Fibroblast of skin of right quadriceps (primary cell): ENCODE data around the gene FBXO34.
"Not testable (repeated sequence)": the region's sequence is repeated elsewhere in the genome, so short reads cannot be mapped to it uniquely, and the experiment has no call there.

Source experiments
- DNase-seq: peaks from one replicate; pipeline ENCODE4 v3.0.0-alpha.2; 2013

FBXO34 gene

GRCh38 chr14:55313480-55313879, 42.3 kb downstream of the FBXO34 start:
- DNase-seq, result no peak

GRCh38 chr14:55314449-55314848, 43.2 kb downstream of the FBXO34 start:
- DNase-seq, result no peak

- no peak for DNase-seq
Observed at GRCh38 chr14:55316564-55316963, 45.3 kb downstream of the FBXO34 start.

GRCh38 chr14:55317542-55318306, 46.5 kb downstream of the FBXO34 start:
- DNase-seq, result no peak

DNA sequence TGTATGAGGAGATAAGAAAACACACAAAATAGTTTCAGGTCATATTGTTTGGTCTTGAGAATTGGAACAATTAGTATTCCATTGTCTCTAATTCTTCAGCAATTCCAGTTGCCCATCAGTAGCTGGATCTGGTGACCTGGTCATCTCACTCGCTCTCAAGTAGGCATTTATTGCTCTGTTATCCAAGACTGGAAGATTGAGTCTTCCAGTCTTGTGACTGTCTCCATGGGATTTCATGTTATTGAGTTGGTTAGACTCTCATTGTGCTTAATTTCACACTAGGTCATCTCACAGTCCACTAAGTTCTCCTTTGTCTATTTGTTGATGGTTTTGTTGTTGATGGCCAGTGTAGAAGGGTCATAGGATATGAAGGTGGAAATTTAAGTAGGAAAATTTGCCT, 47.5 kb downstream of the FBXO34 start:
- no peak for DNase-seq

- no peak for DNase-seq
Observed at GRCh38 chr14:55323910-55324309, 52.7 kb downstream of the FBXO34 start.

DNA sequence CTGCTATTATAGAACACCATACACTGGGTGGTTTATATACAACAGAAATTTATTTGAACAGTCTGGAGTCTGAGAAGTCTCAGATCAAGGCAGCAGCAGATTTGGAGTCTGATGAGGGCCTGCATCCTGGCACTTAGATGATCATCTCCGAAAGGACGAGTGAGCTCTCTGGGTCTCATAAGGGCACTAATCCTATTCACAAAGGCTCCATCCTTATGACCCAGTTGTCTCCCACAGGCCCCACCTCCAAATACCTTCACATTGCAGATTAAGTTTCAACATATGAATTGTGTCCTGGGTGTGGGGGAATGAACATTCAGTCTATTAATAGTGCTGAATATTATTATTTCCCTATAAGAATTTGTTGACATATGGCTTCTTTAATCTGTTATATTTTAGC, 53.6 kb downstream of the FBXO34 start:
- no peak for DNase-seq

GRCh38 chr14:55327179-55327578, 56.0 kb downstream of the FBXO34 start:
- no peak for DNase-seq

GRCh38 chr14:55328317-55328716, 57.1 kb downstream of the FBXO34 start:
- DNase-seq, result peak; percentile 40

GRCh38 chr14:55329999-55330710, 58.9 kb downstream of the FBXO34 start:
- DNase-seq, result peak; percentile 13

DNA sequence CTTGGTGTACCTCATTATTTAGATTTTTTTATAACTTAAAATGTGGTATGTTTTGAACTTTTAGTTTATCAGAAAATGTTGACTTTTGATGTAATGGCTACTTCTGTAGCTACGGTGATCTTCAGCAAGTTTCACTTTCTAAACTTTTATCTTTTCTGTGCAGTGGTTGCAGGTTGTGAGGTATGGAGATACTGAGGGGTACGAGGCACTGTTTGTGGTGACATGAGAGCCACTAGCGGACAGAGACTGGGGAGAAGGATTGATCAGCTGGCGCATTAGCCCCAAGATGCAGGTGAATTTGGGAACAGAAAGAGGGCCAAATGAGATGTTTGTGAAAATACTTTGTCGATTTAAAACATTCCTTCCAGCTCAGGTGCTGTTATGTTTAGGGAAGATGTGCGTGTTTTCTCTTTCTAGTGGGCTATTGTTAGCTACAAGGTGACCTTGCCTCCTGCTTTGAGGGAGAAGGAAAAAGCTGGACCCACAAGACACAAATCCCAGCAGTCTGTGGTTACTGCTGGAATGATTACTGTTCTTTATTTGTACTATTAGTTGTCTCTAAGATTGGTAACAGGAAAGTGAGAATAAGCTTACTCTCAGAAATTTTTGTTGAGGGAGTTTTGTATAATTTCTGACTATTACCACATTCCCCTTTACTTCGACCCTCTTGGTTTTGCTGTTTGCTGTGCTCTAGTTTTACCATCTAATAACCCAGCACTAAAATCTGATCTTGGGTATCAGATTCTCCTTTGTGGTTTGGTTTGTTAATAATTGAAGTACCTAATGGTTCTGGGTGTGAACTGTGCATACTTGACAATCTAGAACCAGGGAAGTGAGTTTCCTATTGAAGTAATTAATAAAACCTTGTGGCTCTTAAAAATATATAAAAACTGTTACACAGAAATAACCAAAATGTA, 61.7 kb downstream of the FBXO34 start:
- DNase-seq, result no peak

DNA sequence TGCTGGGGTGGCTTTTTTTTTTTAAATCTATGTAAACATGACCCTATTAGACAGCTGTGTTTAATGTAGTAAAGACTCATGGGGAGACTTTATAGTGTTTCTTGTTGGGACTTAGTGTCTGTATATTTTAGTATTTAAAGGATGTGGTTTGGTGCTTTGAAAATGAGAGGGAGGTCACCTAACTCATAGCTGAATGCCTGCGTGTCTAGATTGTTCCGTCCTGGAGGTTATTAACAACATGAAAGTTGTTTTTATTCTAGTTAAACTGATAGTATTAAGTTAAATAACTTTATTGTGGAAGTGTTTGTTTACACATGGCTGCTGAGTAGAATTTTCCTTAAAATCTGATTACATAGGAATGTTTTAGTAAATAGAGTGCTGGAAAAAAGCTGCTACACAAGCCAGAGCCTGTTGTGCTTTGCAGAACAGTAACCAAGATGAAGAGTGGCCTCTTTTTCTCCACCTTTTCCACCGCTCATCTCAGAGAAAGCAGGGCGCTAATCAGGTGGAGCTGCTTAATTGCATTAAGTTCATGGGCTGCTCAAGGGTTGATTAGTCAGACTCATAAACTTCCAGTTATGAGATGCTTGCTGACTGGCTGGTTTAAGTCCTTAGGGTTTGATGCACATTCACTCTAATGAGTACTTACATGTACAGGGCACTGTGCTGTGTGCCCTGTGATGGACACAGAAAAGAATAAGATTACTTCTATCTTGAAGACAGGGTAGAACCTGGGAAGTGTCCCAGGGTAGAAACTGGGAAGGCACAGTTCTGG, 62.7 kb downstream of the FBXO34 start:
- peak; percentile 19 for DNase-seq

- peak; percentile 17 for DNase-seq
Observed at GRCh38 chr14:55336162-55336561, 64.9 kb downstream of the FBXO34 start.

DNA sequence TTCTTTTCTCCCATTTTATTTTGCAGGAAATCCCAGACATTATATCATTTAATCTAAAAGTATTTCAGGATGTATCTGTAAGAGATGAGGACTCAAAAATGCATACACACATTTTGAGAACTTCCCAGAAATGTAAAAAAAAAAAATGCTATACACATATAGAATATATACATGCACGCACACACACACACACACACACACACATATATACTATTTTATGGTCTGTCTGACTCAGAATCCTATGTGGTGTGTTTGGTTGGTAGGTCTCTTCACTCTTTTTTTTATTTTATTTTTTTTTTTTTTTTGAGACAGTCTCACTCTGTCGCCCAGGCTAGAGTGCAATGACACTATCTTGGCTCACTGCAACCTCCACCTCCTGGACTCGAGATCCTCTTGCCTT, 65.5 kb downstream of the FBXO34 start:
- no peak for DNase-seq

GRCh38 chr14:55339770-55340169, 68.5 kb downstream of the FBXO34 start:
- DNase-seq, result no peak

- no peak for DNase-seq
Observed at GRCh38 chr14:55340482-55340881, 69.3 kb downstream of the FBXO34 start.

DNA sequence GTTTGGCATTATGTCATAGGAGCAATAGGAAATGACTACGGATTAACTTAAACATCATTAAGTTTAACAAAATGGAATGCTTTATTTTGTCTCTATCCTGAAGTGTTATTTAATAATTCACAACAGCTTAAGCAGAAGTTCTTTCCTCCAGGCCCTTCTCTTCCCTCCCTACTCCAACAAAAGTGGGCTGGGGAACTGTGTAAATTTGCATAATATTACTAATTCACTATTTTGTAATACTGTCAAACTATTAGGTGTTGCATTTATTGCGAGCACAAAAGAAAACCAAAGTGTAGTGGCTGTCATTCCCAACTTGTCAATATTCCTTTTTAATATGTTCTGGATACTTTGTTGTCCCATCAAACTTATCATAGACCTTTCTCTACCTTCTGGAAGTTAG, 70.6 kb downstream of the FBXO34 start:
- DNase-seq, result no peak

DNA sequence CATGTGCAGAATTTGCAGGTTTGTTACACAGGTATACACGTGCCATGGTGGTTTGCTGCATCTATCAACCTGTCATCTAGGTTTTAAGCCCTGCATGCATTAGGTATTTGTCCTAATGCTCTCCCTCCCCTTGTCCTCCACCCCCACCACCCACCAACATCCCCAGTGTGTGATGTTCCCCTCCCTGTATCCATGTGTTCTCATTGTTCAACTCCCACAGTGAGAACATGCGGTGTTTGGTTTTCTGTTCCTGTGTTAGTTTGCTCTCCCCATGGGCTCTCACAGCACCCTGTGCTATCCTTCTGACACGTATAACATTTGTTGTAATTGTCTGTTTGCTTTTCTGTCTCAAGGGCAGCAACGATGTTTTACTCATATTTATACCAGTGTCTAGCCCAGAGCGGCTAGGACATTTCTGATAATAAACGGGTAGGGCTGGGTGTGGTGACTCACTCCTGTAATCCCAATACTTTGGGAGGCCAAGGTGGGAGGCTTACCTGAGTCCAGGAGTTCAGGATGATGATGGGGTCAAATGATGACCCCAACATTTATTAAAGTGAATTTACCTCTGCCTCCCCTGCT, 73.5 kb downstream of the FBXO34 start:
- not testable (repeated sequence) for DNase-seq

- no peak for DNase-seq
Observed at GRCh38 chr14:55347040-55347439, 75.8 kb downstream of the FBXO34 start.

DNA sequence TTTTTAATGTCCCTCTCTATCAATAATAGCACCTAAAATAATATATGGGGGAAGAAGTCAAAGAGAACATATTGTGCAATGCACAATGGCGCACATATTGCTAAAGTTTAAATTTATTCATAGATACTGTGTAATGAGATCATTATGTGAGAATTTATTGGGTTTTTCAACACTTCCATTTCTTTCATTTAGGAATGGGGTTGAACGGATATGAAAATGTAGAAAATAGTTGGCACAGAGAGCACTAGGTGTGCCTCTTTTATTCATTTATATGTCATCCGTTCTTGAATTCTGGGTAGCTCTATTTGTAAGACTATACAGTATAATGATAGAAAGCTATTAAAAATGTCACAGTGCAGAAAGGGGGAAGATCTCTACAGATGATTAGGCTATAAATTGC, 76.5 kb downstream of the FBXO34 start:
- DNase-seq, result no peak

- DNase-seq, result no peak
Observed at GRCh38 chr14:55348766-55349453, 77.7 kb downstream of the FBXO34 start.

DNA sequence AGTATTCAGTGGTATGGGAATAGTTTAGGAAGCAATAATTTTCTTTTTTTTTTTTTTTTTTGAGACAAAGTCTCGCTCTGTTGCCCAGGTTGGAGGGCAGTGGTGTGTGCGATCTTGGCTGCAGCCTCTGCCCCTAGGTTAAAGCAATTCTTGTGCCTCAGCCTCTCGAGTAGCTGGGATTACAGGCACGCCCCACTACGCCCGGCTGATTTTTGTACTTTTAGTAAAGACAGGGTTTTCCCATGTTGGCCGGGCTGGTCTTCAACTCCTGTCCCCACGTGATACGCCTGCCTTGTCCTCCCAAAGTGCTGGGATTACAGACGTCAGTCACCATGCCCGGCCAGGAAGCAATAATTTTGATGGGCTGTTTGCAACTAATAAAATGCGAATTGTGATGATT, 78.3 kb downstream of the FBXO34 start:
- DNase-seq, result no peak
